HG03196 (cell line): ENCODE results near the gene CLRN3.

Source experiments
- ATAC-seq: cut with Tn5 transposase; IDR thresholded peaks from one replicate; pipeline ENCODE4 v1.9.1; 2021; ENCODE audit not compliant: unreplicated experiment

The CLRN3 gene

DNA sequence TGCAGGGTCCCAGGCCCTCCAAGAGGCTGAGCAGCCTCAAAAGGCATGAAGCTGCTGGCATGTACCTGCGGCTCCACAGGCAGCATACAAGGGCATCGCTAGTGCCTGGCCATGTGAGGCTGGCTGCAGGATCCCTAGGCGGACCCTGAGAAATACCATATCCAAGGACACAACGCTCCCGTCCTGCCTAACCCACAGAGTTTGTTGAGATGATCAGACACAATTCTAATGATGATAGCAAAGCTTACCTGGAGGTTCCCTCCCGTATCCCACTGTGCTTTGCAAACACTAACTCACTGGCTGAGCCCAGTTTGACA, 17.3 kb downstream of the CLRN3 start:
- ATAC-seq: no peak

DNA sequence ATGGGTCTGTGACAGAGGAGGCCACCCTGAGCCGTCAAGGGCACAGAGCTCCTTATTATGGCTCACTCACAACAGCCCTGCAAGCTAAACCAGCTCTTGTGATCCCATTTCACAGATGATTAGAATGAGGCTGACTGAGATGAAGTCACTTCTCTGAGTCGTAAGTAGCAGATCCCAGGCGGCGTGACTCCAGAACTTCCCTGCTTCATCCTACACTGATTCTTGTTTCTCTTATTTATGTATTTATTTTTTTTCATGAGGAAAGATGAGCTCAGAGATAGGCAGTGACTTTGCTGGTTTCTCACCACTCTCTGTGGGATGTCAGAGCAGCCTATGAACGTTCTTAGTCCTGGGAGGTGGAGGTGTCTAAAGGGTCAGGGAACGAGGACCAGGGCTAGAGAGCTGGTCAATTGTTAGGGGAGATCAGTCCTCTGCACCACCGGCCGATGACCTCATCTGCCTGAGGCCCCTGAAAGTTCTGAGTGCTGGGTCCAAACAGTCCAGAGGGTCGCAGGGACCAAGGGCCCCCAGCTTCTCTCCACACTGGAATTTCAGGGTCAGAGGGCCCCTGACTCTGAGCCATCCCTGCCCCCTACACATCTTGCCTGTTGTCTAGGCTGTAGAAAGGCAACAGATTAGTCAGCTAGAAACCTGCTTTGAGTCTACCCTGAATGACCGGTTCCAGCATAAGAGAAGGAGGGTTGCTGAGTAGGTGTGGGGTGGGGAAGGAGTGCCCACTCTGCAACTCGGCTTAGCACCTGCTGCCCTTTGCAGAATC, 17.9 kb downstream of the CLRN3 start:
- no peak for ATAC-seq

DNA sequence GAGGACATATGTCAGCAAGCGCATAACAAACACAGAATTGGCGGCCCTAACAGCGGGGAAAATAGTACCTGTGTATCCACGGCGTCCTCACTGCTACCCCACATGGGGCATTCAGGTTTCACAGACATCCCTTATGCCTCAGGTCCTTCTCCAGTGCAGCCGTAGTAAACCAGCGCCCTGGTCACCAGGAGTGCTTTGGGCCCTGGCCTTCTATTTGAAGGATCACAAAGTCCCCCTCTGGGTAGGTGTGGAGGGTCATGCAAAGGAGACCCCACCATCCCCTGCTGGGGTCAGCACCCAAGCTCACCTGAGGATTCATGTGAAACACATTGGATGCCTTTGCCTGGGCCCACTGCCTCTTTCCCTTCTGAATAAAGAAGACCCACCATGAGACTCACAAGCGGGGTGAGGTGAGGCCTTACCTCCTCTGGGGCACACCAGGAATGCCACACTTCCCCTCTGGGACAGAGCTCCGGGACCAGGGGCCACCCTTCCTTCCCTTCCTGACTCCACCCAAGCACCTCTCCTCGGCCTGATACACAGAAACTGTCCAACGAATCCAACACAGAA, 18.8 kb downstream of the CLRN3 start:
- ATAC-seq: no peak

DNA sequence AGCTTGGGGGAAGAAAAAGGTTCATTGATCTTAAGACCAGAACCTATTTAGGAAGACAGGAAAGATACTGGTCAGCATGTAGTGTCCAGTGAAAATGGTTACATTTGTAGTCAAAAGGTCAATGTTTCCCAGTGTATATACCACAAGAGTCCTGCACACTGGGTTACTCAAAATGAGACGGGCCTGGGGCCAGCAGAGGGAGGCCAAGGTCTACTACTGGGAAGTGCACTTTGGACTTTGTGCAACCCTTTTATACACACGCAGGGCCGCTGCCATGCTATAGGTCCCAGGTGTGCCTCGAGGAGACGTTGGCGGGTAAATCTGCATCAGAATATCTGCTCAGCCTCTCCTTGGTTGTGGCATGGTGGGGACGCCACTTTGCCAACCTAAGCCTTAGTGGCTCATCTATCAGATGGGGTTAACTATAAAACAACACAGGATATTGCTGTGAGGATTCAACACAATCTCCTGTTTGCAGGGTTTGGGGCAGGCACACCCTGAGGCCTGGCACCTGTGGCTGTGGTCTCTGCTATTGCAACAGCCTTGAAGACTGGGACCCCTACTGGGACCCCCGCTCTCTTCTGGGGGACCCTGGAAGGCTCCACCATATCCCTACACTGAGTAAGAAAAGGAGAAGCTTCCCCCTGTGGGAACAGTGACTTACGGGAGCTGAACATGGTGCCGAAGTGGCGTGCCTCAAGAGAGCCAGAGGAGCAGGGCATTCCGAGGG, 19.7 kb downstream of the CLRN3 start:
- no peak for ATAC-seq

DNA sequence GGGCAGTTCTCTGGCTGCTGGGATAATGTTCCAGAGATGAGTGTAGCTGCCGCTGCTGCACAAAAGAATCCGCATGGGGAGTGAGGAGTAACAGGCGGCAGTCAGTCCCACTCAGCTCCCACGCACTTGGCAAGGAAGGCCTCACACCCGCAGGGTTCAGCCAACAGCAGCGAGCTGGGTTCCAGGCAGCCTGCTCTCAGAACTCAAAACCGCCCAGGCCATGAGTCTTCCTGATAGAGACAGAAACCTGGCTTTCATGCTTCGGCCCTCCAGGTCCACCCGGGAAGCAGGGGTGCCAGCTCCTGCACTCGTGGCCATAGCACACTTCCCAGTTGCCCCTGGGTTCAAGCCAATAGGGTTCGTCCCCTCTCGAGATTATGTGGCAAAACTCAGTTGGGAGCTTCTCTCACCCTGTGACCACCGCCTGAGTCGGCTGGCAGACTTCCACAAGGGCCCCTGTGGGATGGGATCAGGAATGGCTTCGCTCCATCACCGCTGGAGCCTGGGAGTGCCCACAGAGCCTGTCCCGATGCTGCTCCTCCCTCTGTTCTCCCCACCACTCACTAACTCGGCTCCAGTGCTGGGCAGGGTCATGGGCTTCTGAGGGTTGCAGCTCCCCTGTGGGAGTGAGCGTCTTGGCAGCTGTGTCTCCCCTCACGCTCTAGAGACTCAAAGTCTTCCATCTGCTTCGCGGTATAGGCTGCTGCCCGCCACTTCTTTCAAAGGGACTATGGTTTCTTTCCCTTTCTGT, 20.6 kb downstream of the CLRN3 start:
- no peak for ATAC-seq

DNA sequence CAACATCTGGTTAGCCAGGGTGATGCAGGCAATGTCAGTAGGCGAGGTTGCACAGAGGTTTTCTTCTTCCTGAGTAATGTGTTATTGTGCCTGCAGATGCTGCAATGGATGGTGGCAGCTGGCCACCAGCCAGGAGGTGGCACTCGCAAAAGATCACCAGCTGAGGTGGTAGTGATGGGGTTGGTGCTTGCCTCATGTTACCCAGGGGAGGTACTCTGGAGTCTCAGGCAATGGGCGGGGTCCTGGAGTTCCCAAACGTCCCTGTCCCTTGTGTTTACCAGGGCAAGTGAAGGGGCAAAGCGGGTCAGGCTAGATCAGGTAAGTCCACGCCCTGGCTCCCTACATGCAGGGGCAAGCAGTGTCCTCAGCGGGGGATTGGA, 21.1 kb downstream of the CLRN3 start:
- ATAC-seq: no peak

DNA sequence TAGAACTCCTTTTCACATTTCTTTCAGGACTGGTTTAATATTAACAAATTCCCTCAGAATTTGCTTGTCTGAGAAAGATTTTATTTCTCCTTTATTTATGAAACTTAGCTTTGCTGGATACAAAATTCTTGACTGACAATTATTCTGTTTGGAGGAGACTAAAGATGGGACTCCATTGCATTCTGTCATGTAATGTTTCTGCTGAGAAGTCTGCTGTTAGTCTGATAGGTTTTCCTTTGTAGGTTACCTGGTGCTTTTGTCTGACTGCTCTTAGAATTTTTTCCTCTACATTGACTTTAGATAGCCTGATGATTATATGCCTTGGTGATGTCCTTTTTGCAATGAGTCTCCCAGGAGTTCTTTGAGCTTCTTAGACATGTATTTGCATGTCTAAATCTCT, 23.4 kb downstream of the CLRN3 start:
- ATAC-seq: no peak

DNA sequence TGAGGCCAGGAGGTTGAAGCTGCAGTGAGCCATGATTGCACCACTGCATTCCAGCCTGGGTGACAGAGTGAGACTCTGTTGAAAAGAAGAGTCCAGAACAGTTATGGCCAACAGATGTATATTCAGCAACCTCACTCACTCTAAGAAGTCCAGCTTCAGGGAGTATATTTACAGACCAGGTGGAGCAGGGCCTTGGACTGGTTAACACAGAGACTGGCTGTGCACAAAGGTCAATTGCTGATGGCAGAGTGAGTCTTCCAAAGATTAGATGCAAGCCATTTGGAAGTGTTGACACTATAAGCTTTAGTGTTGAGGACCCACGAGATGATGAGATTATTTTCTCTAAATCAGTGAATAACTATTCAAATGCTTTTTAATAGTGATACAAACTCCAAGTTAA, 24.9 kb downstream of the CLRN3 start:
- no peak for ATAC-seq

DNA sequence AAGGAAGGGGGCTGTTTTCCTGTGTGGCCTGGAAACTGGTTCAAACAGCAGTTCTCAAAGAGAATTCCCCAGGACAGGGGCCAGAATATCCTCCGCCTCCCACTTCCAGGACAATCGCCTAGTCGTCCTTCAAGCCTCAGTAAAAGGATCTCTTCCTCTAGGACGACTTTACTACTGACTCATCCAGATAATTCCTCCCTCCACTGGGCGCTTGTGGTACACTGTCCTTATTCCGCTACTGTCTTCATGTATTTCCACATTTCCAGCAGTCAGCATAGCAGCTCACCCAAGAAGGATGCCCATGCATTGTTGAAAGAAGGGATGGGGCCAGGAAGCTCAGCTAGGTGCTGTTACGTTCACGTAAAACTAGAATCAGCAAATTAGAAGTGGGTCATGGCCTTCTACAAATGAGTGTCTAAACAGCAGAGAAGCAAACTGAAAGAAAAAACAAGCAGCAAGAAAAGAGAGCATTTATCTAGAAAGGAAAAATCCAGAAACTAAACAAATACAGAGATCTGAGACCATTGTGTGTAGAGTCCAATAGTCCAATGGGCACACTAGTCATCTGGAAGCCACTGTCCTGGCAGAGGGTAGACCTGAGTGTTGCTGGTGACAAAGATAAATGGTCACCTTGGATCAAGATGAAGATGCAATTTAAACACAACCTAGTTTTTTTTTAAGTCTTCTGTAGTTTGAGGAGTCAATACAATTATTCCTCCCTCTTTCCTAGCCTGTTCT, 26.3 kb downstream of the CLRN3 start:
- no peak for ATAC-seq

DNA sequence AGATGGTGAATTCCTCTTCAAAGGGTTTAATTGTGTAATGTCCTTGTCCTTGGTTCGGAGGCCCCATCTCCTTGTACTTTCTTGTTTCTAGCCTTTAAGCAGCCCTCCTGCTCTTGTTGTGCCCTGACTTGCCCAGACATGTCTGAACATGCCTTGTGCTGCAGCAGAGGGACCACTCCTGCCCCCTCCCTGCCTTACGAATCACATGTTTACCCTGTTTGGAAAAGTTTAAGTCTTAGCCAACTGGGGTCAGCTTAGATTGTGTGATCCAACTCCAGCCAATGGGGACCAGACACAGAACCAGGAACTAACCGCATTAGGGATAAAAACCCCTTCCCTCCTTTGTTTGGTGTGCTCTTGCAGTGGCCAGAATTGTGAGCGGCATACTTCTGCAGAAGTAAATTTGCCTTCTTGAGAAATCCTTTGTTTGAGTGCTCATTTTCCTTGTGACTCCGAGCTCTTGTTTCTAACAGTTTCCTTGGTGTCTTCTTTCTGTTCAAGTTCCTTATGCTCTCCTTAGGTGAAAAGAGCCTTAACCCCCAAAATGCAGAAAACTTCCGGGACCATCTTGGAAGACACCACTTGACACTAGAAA, 29.4 kb downstream of the CLRN3 start:
- ATAC-seq: no peak

DNA sequence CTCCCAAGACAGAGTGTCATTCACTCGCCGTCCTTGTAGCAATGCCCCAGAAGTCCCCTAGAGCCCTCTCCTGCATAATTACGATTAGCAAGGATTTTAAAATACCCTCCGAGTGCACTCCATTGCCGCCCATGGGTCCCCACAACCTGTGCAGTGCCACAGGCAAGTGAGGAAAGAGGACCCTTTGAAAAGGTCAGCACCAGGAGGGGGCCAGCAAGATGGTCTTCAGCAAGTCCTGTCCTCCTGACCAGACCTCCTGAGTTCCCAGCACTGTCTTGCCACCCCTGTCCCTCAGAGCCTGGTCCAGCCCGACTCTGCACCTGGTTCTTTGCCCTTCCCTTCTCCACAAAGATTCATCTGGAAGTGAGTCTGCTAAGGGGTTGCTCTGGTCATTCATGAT, 32.1 kb downstream of the CLRN3 start:
- ATAC-seq: no peak

DNA sequence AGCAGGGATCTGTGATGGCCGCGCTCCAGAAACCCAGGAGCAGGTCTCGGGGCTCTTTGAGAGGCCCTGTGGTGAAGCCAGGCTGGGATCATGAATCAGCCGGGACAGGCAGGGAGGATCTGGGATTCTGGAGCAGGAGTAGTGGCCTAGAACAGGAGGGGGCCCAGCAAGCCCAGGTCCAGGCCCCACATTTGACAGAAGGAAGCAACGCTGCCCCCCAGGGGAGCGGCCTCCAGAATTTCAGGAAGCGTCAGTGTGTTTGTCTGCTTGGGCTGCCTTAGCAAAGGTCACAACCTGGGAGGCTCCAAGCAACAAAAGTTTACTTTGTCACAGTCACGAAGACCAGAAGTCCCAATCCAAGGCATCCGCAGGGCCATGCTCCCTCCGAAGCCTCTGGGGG, 36.8 kb downstream of the CLRN3 start:
- no peak for ATAC-seq

DNA sequence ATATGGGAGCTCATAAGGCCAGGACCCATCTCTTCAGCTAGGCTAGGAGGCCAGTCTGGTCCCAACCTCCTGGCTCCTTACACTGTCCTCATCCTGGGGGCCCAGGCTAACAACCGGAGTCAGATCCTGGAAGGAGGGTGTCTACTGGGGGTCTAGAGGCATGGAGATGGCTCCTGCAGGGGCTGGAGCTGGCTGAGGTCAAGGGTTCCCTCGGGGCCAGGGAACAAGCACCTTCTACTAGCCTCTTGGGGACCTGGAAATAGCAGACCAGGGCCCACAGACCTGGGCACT, 37.2 kb downstream of the CLRN3 start:
- ATAC-seq: no peak

DNA sequence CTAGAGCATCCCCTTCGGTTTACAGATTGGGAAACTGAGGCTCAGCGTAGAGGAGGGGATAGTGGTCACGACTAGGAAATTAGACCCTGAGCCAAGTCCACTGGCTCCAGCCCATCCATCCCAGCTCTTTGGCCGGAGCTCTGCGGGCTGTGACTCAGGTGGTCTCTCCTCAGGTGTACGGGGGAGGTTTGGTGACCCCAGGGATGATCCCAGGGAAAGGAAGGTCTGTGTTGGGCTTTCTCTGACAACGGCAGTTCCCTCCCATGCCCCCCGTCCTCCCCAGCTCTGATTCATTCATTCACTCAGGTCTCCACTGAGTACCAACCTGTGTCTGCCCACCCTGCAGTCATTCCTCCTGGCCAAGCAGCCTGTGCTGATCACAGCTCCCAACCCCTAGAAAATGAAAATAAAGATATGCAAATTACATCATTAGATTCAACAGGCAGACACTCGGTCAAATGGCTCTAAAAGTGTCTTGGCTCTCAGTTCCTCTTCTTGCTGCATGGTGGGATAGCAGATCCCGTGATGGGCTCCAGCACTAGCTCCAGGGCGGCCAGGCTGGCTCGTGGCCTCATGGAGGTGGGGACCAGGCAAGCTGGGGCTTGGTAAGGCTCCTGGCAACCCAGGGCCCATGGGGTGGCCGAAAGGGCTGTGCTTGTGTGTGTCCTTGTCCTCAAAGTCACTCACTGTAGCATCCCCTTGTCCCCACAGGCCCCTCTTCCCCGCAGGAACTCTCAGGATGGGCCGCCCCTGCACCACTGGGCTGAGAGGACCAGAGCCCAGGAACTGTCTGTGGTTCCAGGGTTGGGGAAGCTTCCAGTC, 37.8 kb downstream of the CLRN3 start:
- peak; percentile 72 for ATAC-seq

DNA sequence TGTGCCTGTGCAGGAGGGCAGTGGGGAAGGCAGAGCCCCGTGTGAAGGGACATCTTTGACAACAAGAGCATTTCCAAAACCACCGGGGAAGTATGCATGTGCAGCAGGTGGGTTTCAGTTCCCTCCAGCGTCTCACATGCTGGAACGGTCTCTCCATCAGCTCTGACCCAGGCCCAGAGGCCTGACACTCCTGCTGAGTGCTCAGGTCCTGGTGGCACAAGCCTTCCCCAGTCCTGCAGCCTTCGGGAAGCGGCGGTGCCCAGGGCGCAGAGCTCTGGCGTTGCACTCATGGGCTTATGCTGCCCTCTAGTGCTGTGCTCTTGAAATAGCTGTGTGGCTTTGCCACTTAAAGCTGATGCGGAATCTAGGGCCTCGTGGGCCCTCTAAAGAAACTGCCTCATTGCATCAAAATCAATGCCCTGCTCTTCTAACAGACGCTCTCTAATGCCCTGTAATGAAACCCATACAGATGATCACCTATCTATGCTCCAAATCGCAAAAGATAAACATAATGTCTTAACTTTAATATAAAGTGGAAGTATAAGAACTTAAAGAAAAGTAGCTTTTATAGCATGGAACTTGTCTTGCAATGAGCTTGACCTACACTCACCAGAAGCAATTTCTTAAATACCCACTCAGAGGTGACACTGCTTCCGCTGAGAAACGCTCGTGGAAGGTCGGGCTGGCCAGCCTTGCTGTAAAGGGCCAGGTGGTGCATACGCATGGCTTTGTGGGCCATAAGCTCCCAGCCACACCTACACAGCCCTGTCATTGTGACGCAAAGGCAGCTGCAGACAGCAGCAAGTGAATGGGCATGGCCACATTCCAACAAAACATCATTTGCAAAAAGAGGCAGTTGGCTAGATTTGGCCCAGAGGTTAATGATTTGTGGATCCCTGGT, 38.6 kb downstream of the CLRN3 start:
- peak; percentile 55 for ATAC-seq

DNA sequence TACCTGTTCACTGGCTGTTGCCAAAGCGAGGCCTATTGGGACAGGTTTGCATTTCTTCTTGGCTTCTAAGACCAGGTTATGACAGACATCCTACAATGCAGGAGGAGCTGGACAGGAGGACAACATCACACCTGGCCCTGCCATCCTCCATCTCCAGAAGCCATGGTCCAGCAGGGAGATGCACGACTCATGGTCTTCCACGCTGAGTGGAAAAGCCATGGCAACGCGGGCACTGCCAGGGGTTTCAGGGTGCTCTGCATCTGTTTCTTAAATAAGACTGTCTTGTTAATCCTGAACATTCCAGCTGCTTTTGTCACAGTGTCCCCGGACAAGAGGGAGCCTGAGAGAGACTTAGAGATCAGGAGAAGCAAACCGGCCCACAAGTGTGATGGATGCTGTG, 40.3 kb downstream of the CLRN3 start:
- ATAC-seq: no peak

DNA sequence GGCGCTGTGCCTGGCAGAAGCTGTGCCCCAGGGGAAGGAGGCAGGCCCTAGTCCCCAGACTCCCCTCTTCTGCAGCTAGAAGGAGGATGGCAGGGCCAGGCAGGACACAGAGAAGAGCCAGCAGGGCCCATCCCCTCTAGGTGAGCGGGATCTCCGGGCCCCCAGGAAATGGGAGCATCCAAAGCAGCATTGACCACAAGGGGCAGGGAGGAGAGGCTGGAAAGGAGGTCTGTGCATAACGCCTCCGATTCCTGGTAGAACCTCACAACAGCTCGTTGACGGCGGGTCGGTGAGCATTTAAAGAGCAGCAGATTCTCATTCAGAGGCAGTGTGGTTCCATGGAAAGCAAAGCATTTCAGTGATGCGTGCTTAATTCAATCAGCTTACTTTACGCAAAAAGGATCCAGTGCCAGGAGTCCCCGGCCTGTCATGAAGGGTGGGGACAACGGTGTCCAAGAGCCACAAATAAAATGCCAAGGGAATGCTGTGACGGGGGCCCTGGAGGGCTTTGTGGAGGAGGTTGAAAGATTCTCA, 41.0 kb downstream of the CLRN3 start:
- no peak for ATAC-seq

DNA sequence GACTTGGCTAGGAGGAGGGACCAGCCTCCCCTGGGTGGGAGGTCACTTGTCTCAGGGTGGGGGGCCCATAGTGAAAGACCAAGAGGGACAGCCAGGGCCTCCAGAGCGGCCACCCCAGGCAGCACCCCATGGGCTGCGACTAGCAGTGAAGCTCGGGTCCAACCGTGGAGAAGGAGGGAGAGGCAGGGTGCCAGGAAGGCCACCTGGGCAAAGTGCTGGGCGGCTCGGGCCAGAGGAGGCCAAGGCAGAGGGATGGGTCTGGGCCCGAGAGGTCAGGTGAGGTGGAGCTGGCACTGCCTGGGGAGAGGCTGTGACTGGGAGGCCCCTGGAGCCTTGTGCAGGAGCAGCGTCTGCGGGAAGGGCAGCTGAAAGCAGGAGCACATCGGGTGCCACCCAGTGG, 41.8 kb downstream of the CLRN3 start:
- ATAC-seq: no peak

DNA sequence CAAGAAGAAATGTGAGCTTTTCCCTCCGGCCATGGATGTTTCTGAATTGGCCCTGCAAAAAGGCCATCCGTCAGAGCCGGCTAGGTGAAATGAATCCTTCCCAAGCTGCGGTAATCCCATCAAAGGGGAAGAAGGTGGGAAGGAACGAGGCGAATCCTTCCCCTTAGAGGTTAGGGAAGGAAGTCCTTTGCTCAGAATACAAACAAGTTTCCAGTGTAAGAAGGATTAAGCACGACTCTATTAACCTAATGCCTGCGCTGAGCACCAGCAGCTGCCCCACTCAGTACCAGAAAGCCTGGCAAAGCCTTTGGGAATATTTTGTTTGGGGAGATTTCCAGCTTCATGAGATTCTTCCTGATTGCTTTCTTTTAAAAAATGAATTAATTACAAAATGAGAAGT, 42.8 kb downstream of the CLRN3 start:
- no peak for ATAC-seq
